NOMO-1 treated with DMSO at 0.1 percent for 48 hours (cell line): ENCODE results near the gene IFT27.
A peak's percentile ranks its signal among the peaks of the same experiment; 100 is the strongest.
"Not testable (repeated sequence)": the region's sequence is repeated elsewhere in the genome, so short reads cannot be mapped to it uniquely, and the experiment has no call there.

ENCODE experiments used
- DNase-seq: peaks from one replicate; lab custom pipeline; 2025; ENCODE audit not compliant: unreplicated experiment; lab: John Stamatoyannopoulos, UW

The IFT27 gene

GRCh38 chr22:36765943-36766450, 9.9 kb downstream of the IFT27 start:
- DNase-seq = no peak

- no peak for DNase-seq
Observed at GRCh38 chr22:36765131-36765942, 10.6 kb downstream of the IFT27 start.

GRCh38 chr22:36764641-36765040, 11.3 kb downstream of the IFT27 start:
- DNase-seq = no peak

- DNase-seq = no peak
Observed at GRCh38 chr22:36764060-36764459, 11.9 kb downstream of the IFT27 start.

GRCh38 chr22:36763576-36763975, 12.3 kb downstream of the IFT27 start:
- DNase-seq = no peak

- DNase-seq = no peak
Observed at GRCh38 chr22:36762687-36763260, 13.1 kb downstream of the IFT27 start.

- DNase-seq = no peak
Observed at GRCh38 chr22:36761553-36762240, 14.2 kb downstream of the IFT27 start.

GRCh38 chr22:36760786-36761185, 15.1 kb downstream of the IFT27 start:
- DNase-seq = no peak

- DNase-seq = no peak
Observed at GRCh38 chr22:36759481-36760159, 16.3 kb downstream of the IFT27 start.

GRCh38 chr22:36758792-36759271, 17.1 kb downstream of the IFT27 start:
- DNase-seq = no peak

- peak; percentile 76 for DNase-seq
Observed at GRCh38 chr22:36757668-36758211, 18.2 kb downstream of the IFT27 start.

GRCh38 chr22:36756746-36757655, 18.9 kb downstream of the IFT27 start:
- DNase-seq = peak; percentile 17

GRCh38 chr22:36756031-36756430, 19.9 kb downstream of the IFT27 start:
- no peak for DNase-seq

GRCh38 chr22:36755316-36755715, 20.6 kb downstream of the IFT27 start:
- DNase-seq = no peak

GRCh38 chr22:36754881-36755280, 21.0 kb downstream of the IFT27 start:
- DNase-seq = not testable (repeated sequence)

GRCh38 chr22:36753916-36754315, 22.0 kb downstream of the IFT27 start:
- DNase-seq = no peak

GRCh38 chr22:36753120-36753802, 22.7 kb downstream of the IFT27 start:
- no peak for DNase-seq

- DNase-seq = no peak
Observed at GRCh38 chr22:36746375-36746970, 29.4 kb downstream of the IFT27 start.
